Measurements from ENCODE around the gene HOXD3. TPM values are rescaled to one million over a fixed set of nuclear protein-coding genes. Genes with fewer than 3 reads are reported as not detected.

Gene HOXD3
- total RNA-seq, 2 experiments from 2014 or later: not detected

GRCh38 chr2:176189681-176190641 lies 32.9 kb downstream of the HOXD3 start:
- Histone ChIP-seq H2AFZ (ENCODE audit: low read length) (no peak overlapping the region), H3K36me3 (ENCODE audit: insufficient read depth, low read length) (no peaks in the 10 kb centered on the region), H4K20me1 (ENCODE audit: insufficient read depth, low read length) (no peaks in the 10 kb centered on the region), H3K9me2 (ENCODE audit: insufficient read depth, low read length) (no peaks in the 10 kb centered on the region), H3K4me3 (ENCODE audit: low read depth, low read length, poor library complexity, severe bottlenecking) (no peak overlapping the region), H3K9me3 (ENCODE audit: low read length) (no peaks in the 10 kb centered on the region), H3K4me2 (ENCODE audit: low read length) (no peak overlapping the region), H3K4me1 (ENCODE audit: insufficient read depth, low read length, poor library complexity, severe bottlenecking) (no peaks in the 10 kb centered on the region), H3K79me2 (ENCODE audit: insufficient read depth, low read depth, low read length) (no peaks in the 10 kb centered on the region), H3K27ac (ENCODE audit: low read depth, low read length, poor library complexity, severe bottlenecking) (no peak overlapping the region)
- TF ChIP-seq, protein P1, sequence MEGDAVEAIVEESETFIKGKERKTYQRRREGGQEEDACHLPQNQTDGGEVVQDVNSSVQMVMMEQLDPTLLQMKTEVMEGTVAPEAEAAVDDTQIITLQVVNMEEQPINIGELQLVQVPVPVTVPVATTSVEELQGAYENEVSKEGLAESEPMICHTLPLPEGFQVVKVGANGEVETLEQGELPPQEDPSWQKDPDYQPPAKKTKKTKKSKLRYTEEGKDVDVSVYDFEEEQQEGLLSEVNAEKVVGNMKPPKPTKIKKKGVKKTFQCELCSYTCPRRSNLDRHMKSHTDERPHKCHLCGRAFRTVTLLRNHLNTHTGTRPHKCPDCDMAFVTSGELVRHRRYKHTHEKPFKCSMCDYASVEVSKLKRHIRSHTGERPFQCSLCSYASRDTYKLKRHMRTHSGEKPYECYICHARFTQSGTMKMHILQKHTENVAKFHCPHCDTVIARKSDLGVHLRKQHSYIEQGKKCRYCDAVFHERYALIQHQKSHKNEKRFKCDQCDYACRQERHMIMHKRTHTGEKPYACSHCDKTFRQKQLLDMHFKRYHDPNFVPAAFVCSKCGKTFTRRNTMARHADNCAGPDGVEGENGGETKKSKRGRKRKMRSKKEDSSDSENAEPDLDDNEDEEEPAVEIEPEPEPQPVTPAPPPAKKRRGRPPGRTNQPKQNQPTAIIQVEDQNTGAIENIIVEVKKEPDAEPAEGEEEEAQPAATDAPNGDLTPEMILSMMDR (conservative IDR thresholded peaks at IDR 0.05; ENCODE audit: low read length): no peak
- no peak for TF ChIP-seq EZH2phosphoT487 (IDR thresholded peaks at IDR 0.05; ENCODE audit: borderline replicate concordance, low read depth, low read length)
- intact Hi-C loops (cut with micrococcal nuclease; ENCODE audit: unreplicated experiment): no loop called here
- BruUV-seq (replicated peaks): no TSS peak
- DNase-seq (ENCODE audit: low spot score): no peak
- POLR2A ChIA-PET: no interaction called here
- CTCF ChIA-PET (ENCODE audit: unreplicated experiment): no interaction called here

DNA sequence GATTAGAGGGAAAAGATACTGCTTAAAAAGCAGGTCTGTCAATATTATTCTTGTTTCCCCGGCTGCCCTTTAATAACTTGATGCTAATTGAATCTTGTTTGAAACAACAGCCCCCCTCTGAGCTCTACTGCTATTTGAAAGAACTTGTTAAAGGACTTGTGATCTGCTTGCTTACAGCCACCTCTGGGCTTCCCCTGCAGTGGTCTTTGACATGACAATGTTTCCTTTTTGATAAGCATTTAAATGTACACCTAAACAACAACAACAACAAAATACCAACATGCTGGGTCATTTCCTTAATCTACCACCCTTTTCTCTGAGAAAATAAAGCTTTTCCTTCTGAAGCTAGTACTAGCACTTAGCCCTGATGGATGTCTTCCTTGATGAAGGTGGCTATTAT lies 35.2 kb downstream of the HOXD3 start:
- Histone ChIP-seq H3K4me3 (ENCODE audit: low read depth, low read length, poor library complexity, severe bottlenecking) (no peak overlapping the region), H3K9me2 (ENCODE audit: insufficient read depth, low read length) (no peaks in the 10 kb centered on the region), H3K9me3 (ENCODE audit: low read length) (no peaks in the 10 kb centered on the region), H3K4me1 (ENCODE audit: insufficient read depth, low read length, poor library complexity, severe bottlenecking) (no peaks in the 10 kb centered on the region), H3K79me2 (ENCODE audit: insufficient read depth, low read depth, low read length) (no peaks in the 10 kb centered on the region), H4K20me1 (ENCODE audit: insufficient read depth, low read length) (no peaks in the 10 kb centered on the region), H3K36me3 (ENCODE audit: insufficient read depth, low read length) (no peaks in the 10 kb centered on the region), H3K4me2 (ENCODE audit: low read length) (no peak overlapping the region), H2AFZ (ENCODE audit: low read length) (no peak overlapping the region), H3K27ac (ENCODE audit: low read depth, low read length, poor library complexity, severe bottlenecking) (no peak overlapping the region)
- no TSS peak for BruUV-seq (replicated peaks)
- TF ChIP-seq EZH2phosphoT487 (IDR thresholded peaks at IDR 0.05; ENCODE audit: borderline replicate concordance, low read depth, low read length): no peak
- TF ChIP-seq, protein P1 (conservative IDR thresholded peaks at IDR 0.05; ENCODE audit: low read length): no peak
- CTCF ChIA-PET (ENCODE audit: unreplicated experiment): no interaction called here
- POLR2A ChIA-PET: interaction anchor here (0.5 to 0.9 kb wide), 2 partner anchors 11 to 417 kb away, joined by 3 read pairs; no protein-coding TSS in a partner anchor
- DNase-seq (ENCODE audit: low spot score): no peak
- intact Hi-C loops (cut with micrococcal nuclease; ENCODE audit: unreplicated experiment): no loop called here

DNA sequence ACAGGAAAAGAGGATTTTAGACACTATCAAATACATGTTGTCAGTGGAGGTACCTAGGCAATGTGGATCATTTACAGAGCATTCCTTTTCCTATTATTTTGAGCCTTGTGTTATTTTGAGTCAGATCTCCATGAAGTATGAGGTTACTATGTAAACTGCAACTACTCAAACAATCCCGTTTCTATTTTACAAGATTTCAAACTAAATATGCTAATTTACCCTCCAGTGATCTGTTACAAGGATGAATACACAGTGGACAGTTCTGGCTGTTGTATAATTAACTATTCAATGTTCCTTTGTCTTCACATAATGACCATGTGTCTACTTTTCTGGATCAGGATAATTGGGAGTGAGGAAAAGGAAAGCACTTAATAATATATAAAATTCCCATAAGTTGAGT lies 35.9 kb downstream of the HOXD3 start:
- ChIA-PET POLR2A (interaction anchor here (0.9 kb wide), 1 partner anchor 12 kb away, joined by 3 read pairs; no protein-coding TSS in a partner anchor), CTCF (ENCODE audit: unreplicated experiment) (no interaction called here)
- H3K9me2 ChIP-seq (ENCODE audit: insufficient read depth, low read length): no peaks in the 10 kb centered on the region
- H3K9me3 ChIP-seq (ENCODE audit: low read length): no peaks in the 10 kb centered on the region
- H3K27ac ChIP-seq (ENCODE audit: low read depth, low read length, poor library complexity, severe bottlenecking): no peak overlapping the region
- no peaks in the 10 kb centered on the region for H3K4me1 ChIP-seq (ENCODE audit: insufficient read depth, low read length, poor library complexity, severe bottlenecking)
- no peaks in the 10 kb centered on the region for H3K36me3 ChIP-seq (ENCODE audit: insufficient read depth, low read length)
- no peaks in the 10 kb centered on the region for H4K20me1 ChIP-seq (ENCODE audit: insufficient read depth, low read length)
- no peak overlapping the region for H3K4me2 ChIP-seq (ENCODE audit: low read length)
- no peak overlapping the region for H3K4me3 ChIP-seq (ENCODE audit: low read depth, low read length, poor library complexity, severe bottlenecking)
- intact Hi-C loops (cut with micrococcal nuclease; ENCODE audit: unreplicated experiment): no loop called here
- no peaks in the 10 kb centered on the region for H3K79me2 ChIP-seq (ENCODE audit: insufficient read depth, low read depth, low read length)
- no TSS peak for BruUV-seq (replicated peaks)
- DNase-seq (ENCODE audit: low spot score): no peak
- H2AFZ ChIP-seq (ENCODE audit: low read length): no peak overlapping the region
- TF ChIP-seq, protein P1 (conservative IDR thresholded peaks at IDR 0.05; ENCODE audit: low read length): no peak
- no peak for TF ChIP-seq EZH2phosphoT487 (IDR thresholded peaks at IDR 0.05; ENCODE audit: borderline replicate concordance, low read depth, low read length)

All from OCI-LY7 (cell line).